ENCODE measurements around the gene ENTPD1.
"Not testable (repeated sequence)": the region's sequence is repeated elsewhere in the genome, so short reads cannot be mapped to it uniquely, and the experiment has no call there.

The ENTPD1 gene

DNA sequence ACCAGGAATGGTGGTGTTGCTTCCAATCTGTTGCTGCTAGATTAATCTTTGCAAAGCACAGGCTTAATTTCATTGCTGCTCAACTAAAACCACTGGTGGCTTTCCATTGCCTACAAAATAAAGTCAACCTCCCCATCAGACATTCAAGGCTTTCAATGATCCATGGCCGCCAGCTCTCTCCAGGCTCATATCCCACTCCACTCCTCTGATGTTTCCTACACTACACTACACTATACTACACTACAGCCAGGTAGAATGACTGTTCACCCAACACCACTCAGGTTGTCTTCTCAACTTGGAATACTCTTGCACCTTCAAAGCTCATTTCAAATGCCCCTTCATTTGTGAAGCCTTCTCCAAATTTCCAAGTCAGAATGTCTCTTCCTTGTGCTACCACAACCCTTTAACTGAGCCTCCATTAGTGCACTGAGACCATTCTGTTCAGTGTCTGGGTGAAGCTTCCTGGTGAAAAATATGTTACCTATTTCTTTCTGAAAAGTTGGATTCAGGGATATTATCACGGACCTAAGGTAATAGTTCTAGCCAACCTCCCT, 116.3 kb downstream of the ENTPD1 start:
- no peak for DNase-seq

- DNase-seq, result no peak
These were observed 117.2 kb downstream of the ENTPD1 start for GRCh38 chr10:95873139-95873538.

- no peak for DNase-seq
These were observed 117.7 kb downstream of the ENTPD1 start for GRCh38 chr10:95873651-95874050.

GRCh38 chr10:95874783-95875182, 118.8 kb downstream of the ENTPD1 start:
- not testable (repeated sequence) for DNase-seq

- DNase-seq, result no peak
These were observed 120.8 kb downstream of the ENTPD1 start for GRCh38 chr10:95876756-95877155.

DNA sequence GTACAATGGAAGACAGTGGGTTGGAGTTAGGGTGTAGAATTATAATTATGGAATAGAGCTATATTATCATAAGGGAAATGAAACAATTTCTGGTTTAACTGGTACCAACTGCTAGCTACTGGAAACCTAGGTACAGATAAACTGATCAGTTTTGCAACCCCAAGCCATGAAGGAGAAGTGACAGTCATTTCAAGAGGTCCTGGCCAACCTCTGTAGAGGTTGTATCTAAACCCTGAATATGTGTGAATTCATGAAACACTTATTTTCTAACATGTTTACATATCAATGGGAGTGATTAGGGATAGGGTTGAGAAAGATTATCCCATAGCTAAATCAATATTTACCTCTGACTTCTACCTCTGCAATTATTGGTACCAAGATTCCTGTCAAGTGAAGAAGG, 121.9 kb downstream of the ENTPD1 start:
- DNase-seq, result no peak

- no peak for DNase-seq
These were observed 124.7 kb downstream of the ENTPD1 start for GRCh38 chr10:95880704-95881103.

GRCh38 chr10:95881316-95881715, 125.4 kb downstream of the ENTPD1 start:
- no peak for DNase-seq

DNA sequence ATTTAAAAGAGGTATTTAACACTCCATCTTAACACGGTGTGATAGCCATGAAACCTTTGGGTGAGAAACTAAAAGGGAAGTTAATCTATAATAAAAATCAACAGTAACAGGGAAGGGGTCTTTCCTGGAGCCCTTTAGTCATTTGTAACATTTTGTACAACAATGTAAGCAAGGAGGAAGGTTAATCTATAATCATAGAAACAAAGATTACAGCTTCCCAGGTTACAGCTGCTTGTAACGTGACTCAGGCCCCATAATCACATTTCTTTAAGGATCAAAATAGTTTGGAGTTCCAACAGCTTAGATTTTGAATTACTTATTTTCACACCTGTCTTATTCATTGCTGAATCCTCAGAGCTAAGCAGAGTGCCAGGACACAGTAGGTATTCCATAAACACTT, 133.9 kb downstream of the ENTPD1 start:
- no peak for DNase-seq

GRCh38 chr10:95896071-95896850, 140.3 kb downstream of the ENTPD1 start:
- no peak for DNase-seq

- DNase-seq, result not testable (repeated sequence)
These were observed 150.1 kb downstream of the ENTPD1 start for GRCh38 chr10:95905897-95906580.

GRCh38 chr10:95906677-95907455, 150.9 kb downstream of the ENTPD1 start:
- peak; percentile 57 for DNase-seq

DNA sequence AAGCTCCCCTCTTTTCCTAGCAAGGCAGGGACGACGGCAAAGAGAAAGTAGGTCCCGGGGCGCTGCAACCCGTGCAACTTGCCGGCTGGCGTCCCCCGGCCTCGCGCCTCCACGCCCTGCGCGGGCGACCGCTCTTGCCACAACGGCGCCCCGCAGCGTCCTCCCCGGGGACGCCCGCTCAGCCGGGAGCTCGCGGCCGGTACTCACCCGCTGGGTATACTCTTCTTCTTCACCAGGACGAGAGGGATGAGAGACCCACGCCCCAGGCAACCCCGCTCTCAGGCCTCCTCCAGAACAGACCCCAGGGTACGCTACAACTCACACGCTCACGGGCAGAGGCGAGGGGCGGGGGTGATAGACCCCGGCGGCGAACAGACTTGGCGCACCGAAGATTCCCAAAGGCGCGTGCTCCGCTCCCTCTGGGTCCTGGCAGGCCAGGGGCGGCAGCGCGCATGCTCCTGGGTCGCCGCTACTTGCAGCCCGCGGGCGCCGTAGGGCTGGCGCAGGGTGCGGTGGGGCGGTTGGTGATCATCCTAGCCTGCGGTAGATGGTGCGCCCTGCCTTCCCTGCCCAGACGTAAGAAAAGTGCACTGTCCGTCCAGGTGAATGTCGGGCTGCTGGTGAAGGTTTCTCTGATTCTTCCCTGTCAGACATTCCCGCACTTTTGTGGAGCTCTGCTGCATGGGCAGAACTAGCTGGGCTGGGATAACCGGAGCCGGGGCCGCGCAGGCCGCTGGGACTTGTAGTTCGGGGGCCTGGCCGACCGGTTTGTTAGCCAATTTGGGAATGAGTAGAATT, 151.7 kb downstream of the ENTPD1 start, which contains the start of gene CC2D2B:
Gene CC2D2B (plus strand): TSS at position 520 of the 798 bp plus-strand sequence. CDS start 3,349 bp downstream, outside the sequence.
- DNase-seq, result peak; percentile 83

DNA sequence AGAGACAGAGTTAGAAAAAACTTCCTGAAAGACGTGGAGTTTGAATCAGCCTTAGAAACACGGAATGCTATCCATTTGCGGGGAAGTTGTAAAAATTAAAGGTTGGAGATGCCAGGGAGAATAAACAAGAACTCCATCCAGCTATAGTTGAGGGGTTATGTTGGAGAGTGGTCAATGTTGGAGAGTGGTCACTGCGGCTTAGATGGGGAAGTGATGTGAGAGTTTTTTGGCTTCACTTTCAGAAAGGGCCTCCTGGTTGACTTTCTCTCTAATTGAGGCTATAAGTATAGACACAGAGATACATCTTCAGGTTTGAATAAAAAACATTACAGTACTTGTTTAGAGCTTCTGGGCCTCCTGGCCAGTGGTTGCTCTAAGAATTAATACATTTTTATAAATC, 152.5 kb downstream of the ENTPD1 start:
- DNase-seq, result no peak

GRCh38 chr10:95909561-95909960, 153.6 kb downstream of the ENTPD1 start:
- DNase-seq, result no peak

GRCh38 chr10:95916039-95916438, 160.1 kb downstream of the ENTPD1 start:
- not testable (repeated sequence) for DNase-seq
